Panc1 (cell line): ENCODE data around the gene ZFP92.

Source experiments
- POLR2AphosphoS5 ChIP-seq: IDR thresholded peaks from 2 replicates; pipeline ENCODE4 v1.6.1; 2012; ENCODE audit warnings: mild to moderate bottlenecking, low read depth, low read length, moderate library complexity
- SIN3A ChIP-seq: IDR thresholded peaks from 2 replicates; pipeline ENCODE4 v1.6.1; 2012; ENCODE audit warnings: low read depth, mild to moderate bottlenecking, low read length, moderate library complexity, borderline replicate concordance; ENCODE audit not compliant: insufficient read depth
- TF ChIP-seq, protein P1 (sequence below): fragments of 450-650 bp; IDR thresholded peaks from 2 replicates; pipeline ENCODE4 v1.5.1; 2017; ENCODE audit warnings: mild to moderate bottlenecking
- TF ChIP-seq, protein P2 (sequence below), 2 experiments: IDR thresholded peaks; 2 replicates each; pipeline ENCODE4 v1.6.1; 2011 to 2012; ENCODE audit warnings: low read depth in 2 of 2, control low read depth in 1 of 2, low read length in 1 of 2, mild to moderate bottlenecking in 1 of 2, moderate library complexity in 1 of 2; ENCODE audit not compliant: insufficient read depth in 1 of 2

DNA sequence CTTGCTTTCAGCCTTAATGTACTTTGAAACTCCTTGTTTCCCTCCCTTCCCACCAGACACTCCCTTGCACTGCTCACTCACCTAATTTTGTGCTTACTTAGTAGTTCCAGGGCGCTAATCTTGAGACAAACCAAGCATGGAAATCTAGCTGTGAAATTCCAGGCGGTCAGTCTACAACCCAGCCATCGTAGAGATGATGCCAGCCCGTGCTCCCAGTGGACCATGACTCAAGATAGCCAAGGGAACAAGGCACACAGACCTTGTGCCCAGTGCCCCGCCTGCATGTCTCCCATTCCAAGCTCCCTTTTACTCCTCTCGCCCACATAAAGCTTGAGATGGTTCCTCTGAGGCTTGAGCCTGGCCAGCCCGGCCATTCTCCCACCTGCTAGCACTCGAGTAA lies 23.5 kb downstream of the ZFP92 start:
- TF ChIP-seq SIN3A (no peak), POLR2AphosphoS5 (no peak)
- TF ChIP-seq, protein P1, sequence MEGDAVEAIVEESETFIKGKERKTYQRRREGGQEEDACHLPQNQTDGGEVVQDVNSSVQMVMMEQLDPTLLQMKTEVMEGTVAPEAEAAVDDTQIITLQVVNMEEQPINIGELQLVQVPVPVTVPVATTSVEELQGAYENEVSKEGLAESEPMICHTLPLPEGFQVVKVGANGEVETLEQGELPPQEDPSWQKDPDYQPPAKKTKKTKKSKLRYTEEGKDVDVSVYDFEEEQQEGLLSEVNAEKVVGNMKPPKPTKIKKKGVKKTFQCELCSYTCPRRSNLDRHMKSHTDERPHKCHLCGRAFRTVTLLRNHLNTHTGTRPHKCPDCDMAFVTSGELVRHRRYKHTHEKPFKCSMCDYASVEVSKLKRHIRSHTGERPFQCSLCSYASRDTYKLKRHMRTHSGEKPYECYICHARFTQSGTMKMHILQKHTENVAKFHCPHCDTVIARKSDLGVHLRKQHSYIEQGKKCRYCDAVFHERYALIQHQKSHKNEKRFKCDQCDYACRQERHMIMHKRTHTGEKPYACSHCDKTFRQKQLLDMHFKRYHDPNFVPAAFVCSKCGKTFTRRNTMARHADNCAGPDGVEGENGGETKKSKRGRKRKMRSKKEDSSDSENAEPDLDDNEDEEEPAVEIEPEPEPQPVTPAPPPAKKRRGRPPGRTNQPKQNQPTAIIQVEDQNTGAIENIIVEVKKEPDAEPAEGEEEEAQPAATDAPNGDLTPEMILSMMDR, result no peak
- TF ChIP-seq, protein P2, sequence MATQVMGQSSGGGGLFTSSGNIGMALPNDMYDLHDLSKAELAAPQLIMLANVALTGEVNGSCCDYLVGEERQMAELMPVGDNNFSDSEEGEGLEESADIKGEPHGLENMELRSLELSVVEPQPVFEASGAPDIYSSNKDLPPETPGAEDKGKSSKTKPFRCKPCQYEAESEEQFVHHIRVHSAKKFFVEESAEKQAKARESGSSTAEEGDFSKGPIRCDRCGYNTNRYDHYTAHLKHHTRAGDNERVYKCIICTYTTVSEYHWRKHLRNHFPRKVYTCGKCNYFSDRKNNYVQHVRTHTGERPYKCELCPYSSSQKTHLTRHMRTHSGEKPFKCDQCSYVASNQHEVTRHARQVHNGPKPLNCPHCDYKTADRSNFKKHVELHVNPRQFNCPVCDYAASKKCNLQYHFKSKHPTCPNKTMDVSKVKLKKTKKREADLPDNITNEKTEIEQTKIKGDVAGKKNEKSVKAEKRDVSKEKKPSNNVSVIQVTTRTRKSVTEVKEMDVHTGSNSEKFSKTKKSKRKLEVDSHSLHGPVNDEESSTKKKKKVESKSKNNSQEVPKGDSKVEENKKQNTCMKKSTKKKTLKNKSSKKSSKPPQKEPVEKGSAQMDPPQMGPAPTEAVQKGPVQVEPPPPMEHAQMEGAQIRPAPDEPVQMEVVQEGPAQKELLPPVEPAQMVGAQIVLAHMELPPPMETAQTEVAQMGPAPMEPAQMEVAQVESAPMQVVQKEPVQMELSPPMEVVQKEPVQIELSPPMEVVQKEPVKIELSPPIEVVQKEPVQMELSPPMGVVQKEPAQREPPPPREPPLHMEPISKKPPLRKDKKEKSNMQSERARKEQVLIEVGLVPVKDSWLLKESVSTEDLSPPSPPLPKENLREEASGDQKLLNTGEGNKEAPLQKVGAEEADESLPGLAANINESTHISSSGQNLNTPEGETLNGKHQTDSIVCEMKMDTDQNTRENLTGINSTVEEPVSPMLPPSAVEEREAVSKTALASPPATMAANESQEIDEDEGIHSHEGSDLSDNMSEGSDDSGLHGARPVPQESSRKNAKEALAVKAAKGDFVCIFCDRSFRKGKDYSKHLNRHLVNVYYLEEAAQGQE (IDR thresholded peaks at IDR 0.05; ENCODE audit: insufficient read depth in 1 of 2, low read depth in 2 of 2, low read length in 1 of 2), result no peak
